Measurements from ENCODE around the gene S100A8.
"Not testable (repeated sequence)": the region's sequence is repeated elsewhere in the genome, so short reads cannot be mapped to it uniquely, and the experiment has no call there.

S100A8 gene

DNA sequence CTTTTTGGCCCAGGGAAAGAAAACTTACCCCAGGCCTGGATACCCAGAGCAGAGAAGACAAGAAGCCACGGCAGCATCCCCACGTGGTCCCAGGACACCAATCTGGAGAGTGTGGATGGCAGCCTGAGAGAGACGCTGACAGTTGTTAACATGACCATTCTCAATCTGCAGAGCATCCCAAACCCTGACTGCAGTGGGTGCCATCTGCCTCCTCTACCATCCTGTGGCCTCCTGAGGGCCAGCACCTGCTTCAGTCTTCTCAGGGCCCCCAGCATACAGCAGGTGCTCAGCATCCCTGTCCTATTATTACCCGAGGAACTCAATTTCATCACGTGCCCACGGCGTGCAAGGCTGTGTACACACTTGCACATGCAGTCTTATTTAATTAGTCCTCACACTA, 43.0 kb downstream of the S100A8 start:
- DNase-seq (ENCODE audit: low read depth in 3 of 3) = no peak

DNA sequence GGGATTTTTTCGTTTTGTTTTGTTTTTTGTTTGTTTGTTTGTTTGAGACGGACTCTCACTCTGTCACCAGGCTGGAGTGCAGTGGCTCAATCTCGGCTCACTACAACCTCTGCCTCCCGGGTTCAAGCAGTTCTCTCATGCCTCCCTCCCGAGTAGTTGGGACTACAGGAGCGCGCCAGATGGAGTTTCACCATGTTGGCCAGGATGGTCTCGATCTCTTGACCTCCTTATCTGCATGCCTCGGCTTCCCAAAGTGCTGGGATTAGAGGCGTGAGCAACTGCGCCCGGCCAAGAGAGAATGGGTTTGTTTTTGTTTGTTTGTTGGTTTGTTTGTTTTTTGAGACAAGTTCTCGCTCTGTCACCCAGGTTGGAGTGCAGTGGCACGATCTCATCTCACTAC, 43.8 kb downstream of the S100A8 start:
- not testable (repeated sequence) for DNase-seq (ENCODE audit: low read depth in 3 of 3)

DNA sequence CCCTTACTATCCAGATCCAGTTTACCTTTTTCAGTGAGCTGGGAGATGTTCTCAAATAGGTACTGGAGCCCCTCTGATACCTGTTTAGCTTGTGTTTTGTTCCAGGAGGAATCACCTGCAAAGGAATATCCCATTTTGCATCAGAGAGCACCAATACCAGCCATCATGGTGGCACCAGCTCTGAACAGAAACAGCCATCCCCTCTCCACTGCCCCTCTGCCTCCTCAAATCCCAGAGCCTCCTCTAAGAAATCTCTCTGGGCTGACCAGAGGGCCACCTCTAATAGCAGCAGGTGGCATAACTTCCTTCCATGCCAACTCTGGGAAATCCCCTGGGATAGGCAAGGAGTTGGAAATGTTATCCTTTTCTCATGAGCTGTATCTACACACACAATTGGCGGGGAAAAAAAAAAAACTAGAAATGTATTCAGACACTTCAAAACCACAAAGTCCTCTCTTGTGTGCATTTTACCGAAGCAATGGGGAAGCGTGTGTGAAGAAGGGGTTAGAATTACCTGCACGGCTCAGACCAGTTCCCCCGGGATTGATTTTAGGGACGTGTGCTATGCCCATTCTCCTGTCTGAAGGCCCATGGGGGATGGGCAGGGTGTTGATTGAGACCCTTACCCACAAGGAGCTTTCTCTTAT, 44.7 kb downstream of the S100A8 start:
- no peak for DNase-seq (ENCODE audit: low read depth in 3 of 3)

DNA sequence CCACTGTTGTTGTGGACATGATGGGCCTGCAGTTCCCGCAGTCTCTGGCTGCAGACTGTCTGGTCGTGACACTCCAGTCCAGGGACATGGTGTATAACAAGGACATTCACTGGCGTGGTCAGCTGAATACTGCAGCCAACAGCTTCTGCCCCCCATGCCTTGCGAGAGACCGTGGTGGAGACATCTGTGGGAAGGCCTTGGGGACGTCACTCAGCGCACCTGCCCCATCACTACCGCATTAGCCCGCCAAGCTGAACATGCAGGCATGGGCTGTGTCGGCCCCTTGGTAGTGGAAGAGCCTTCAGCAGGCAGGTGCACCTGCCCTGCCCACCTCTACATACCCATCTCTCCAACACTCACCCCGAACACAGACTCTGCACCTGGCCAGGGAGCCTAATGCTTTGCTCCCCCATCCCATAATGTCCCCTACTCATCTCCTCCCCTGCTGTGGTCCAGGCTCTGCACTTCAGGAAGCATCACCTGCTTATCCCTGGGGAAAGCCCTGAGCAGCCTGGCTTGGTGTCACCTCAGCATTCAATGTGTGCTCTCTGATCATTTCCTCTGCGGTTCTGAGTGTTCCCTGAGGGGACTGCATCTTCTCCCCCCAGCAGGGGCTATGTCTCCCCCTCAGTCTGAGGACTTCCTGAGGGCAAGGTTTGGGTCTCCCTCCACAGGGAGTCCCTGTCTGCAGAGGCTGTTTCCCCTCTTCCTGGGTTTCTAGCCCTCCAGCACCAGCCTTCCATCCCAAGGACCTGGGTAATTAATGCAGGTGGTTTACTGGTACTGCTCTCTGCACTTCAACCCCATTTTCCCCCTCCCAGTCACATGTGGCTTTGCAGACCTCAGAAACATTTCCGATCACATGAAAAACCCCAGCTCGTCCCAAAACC, 45.4 kb downstream of the S100A8 start:
- no peak for DNase-seq (ENCODE audit: low read depth in 3 of 3)

DNA sequence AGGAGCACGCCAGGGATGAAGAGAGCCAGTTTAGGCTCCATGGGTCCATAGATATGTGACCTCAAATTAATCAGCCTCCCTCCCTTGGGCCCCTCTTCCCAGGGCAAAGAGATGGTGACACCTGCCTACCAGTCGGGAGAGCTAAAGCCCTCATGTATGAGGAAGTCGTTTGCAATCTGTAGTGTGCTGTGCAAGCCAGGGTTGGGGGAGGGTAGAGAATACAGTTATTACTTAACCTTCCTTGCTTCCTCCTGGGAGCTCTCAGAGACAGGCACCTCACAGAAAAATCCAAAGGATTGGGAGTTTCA, 46.2 kb downstream of the S100A8 start:
- DNase-seq (ENCODE audit: low read depth in 3 of 3) = no peak

DNA sequence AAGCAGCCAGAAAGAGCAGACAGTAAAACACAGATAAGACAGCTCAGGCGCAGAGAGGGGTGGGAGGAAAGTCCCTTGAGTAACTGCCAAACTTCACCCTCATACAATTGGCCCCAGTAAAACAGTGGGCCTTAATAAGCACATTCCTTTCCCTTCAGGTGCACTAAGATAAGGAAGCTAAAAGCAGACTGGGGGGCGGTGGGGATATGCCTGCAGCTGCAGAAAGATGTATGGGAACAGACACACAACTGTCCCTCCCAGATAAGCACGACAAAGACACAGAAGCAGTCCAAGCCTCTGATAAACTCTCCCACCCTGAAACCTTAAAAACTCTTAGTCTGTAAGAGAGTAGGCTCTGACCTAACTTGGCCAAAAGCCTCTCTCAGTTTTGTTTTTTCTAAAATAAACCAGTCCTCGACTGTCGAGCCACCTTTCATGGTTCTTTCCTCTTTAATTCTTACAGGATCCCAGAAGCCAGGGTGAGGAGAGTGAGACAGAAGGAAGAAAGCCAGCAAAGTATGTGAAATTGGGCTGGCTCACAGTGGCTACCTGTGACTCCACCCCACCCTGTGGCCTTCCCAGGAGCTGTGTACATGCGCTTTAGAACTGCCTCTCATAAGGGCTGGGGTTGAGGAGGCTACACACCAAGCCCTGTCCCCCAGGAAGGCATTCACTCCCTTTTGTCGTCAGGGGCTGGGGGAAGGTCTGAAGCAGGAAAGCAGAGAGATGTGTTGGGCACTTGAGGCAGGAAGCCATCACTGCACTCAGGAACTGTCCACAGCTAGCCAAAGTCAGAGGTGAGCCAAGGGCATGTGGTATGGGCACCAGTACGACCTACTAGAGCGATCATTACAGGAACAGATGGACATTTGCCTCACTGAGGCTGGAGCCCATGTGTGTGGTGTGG, 46.8 kb downstream of the S100A8 start:
- DNase-seq (ENCODE audit: low read depth in 3 of 3) = no peak

DNA sequence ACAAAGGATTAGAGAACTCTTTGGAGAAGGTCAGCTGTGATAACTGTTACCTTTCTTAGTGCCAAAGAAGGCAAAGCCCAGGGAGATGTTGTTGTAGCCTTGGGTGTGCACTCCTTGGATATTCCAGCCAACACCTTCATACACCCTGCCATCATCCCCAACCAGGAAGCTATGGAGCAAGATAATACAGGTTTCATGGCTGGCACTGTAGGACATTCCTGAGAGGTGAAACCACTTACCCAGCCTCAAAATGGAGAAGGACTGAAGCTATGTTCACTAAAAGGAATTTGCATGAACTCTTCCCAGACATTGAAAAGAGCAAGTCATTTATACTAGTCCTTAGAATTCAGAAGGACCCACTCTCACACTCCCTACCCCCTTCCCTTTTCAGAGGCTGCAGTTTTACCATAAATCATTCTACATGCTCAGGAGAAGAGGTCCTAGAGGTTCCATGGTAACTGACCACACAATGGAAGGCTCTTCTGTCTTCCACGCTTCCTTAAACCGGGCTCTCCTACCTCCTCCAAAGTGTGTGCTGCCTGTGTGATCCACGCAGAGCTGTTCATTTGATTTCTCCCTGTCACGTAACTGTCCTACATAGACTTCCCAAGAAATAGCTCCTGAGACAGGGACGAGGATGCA, 47.7 kb downstream of the S100A8 start:
- DNase-seq (ENCODE audit: low read depth in 3 of 3) = no peak

DNA sequence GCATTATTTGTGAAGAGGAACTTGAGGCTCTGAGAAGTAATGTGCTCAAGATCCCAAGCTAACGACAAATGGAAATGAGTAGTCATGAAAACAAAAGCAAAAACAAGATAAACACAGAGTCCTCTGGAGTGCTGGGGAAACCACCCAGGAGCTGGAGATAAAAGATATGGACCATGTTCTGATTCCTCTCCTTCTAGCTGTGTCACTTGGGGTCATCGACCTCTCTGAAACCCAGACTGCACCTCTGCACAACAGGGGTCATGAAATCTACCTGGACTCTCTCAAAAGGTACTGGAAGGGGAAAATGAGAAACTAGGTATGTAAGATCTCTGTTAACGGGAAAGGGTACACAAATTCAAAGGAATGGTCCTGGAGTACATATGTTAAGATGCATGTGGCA, 48.7 kb downstream of the S100A8 start:
- no peak for DNase-seq (ENCODE audit: low read depth in 3 of 3)

DNA sequence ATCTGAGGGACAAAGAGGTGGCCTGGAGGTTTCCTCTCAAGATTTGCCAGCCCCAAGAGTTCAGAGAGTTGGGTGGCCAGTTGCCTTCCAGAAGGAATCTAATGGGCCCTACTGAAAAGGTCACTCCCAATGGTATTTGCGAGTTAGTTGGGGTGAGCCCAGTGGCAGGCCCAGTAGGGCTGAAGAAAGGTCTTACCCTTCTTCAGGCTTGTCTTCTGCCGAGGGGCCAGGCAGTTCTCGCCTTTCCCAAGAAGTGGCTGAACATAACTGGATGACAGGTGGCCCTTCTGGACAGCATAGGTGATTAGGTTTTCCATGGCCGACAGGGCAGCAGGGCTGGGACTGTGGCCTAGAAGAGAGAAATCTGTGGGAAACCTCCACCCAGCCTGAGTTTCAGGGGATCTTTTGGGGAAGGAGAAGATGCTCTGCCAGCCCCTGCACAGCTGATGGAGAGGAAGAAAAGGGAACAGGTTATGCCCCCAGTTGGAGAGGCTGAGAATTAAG, 49.4 kb downstream of the S100A8 start:
- no peak for DNase-seq (ENCODE audit: low read depth in 3 of 3)

DNA sequence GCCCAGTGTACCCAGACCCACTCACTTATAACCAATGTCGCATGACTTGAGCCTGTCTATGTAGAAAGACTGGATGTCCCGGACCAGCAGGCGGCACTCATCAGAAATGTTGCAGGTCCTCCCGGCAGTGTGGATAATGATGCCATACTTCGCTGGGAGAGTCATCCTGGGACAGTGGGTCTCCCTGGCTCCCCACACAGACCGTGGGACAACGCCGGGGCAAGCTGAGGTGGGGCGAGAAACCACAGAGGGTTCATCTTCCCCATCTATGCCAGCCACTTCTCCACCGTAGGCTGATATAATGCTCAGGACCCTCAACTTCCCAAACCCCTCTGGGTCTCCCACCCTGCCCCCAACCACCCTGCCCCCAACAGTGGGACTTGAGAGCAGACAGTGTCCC, 50.5 kb downstream of the S100A8 start:
- DNase-seq (ENCODE audit: low read depth in 3 of 3) = no peak
